Ureter (tissue), 1 donor: ENCODE measurements around the gene HOXA10. TPM values are rescaled to one million over a fixed set of nuclear protein-coding genes. Genes with fewer than 3 reads are reported as not detected.

Experiments
- DNase-seq: peaks from one replicate; pipeline ENCODE4 v3.0.0-alpha.2; 2020; ENCODE audit warnings: low spot score
- total RNA-seq: library from RNA; stranded (reverse); gene quantifications from one replicate; pipeline ENCODE4 v1.2.4, GENCODE V29; 2023
- donor health status: DM: yes; HTN: yes; CAD: no.

Gene HOXA10
- total RNA-seq, 1 donor from 2014 or later: 15.3 TPM

GRCh38 chr7:27168265-27168947, 5.7 kb downstream of the HOXA10 start:
- DNase-seq: no peak

- DNase-seq: no peak
Measured at GRCh38 chr7:27167916-27168264, 6.2 kb downstream of the HOXA10 start.

GRCh38 chr7:27166531-27167505, 7.3 kb downstream of the HOXA10 start:
- no peak for DNase-seq

GRCh38 chr7:27165996-27166530, 8.1 kb downstream of the HOXA10 start:
- DNase-seq: no peak

- peak; percentile 87 for DNase-seq
Measured at GRCh38 chr7:27165089-27165995, 8.8 kb downstream of the HOXA10 start, which contains the start of gene HOXA9. Gene HOXA9 (minus strand): TSS chr7:27165537. CDS start chr7:27165457, 80 bp downstream.

- DNase-seq: no peak
Measured at GRCh38 chr7:27164367-27165088, 9.6 kb downstream of the HOXA10 start.

GRCh38 chr7:27164045-27164366, 10.1 kb downstream of the HOXA10 start:
- DNase-seq: no peak

- no peak for DNase-seq
Measured at GRCh38 chr7:27163288-27164044, 10.7 kb downstream of the HOXA10 start.

- DNase-seq: no peak
Measured at GRCh38 chr7:27162561-27163287, 11.4 kb downstream of the HOXA10 start.

GRCh38 chr7:27161721-27162560, 12.2 kb downstream of the HOXA10 start:
- peak; percentile 46 for DNase-seq

GRCh38 chr7:27161214-27161720, 12.9 kb downstream of the HOXA10 start:
- no peak for DNase-seq

GRCh38 chr7:27160546-27161213, 13.4 kb downstream of the HOXA10 start:
- DNase-seq: peak; percentile 90

GRCh38 chr7:27160145-27160545, 14.0 kb downstream of the HOXA10 start:
- peak; percentile 44 for DNase-seq

GRCh38 chr7:27159266-27160144, 14.6 kb downstream of the HOXA10 start:
- DNase-seq: peak; percentile 37

GRCh38 chr7:27158436-27159265, 15.5 kb downstream of the HOXA10 start:
- peak; percentile 46 for DNase-seq
